ENCODE data around the gene GPD2. TPM values are rescaled to one million over a fixed set of nuclear protein-coding genes. Genes with fewer than 3 reads are reported as not detected.

Gene GPD2
- total and polyA plus RNA-seq, 2 of the 8 experiments (the other 6 are each of a cell fraction or from before 2014, with no cell fraction given), result 8.4 to 43.1 TPM

DNA sequence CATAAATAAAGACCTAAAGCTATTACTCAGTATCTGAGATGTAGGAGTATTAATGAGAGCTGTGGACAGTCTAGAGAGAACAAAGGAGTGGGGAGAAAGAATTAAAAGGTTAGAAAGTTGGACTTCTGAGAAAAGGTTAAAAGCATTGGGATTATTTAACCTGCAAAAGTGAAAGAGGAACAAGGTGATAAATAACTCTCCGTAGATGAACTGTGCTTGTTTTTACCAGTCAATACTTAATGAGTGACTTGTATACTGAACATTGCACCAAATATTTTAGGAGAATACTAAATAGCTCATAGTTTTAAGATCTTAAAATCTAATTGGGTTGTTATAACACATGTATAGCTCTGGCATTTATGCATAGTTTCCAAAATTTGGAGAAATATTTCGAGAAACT, 137.5 kb downstream of the GPD2 start (continued):
- TF ChIP-seq CHD2 (IDR thresholded peaks at IDR 0.05; ENCODE audit: low read length), result no peak
- TF ChIP-seq EP300 (IDR thresholded peaks at IDR 0.05; ENCODE audit: borderline replicate concordance in 1 of 2, low read depth in 2 of 2, low read length in 2 of 2), result no peak
- TF ChIP-seq POU5F1 (IDR thresholded peaks at IDR 0.05; ENCODE audit: low read depth, low read length), result no peak

Data from H1 (cell line).